ENCODE measurements around the gene RPL10A. TPM values are rescaled to one million over a fixed set of nuclear protein-coding genes. Genes with fewer than 3 reads are reported as not detected.

The RPL10A gene
- total RNA-seq, 1 experiment from 2014 or later: 1,082 TPM

DNA sequence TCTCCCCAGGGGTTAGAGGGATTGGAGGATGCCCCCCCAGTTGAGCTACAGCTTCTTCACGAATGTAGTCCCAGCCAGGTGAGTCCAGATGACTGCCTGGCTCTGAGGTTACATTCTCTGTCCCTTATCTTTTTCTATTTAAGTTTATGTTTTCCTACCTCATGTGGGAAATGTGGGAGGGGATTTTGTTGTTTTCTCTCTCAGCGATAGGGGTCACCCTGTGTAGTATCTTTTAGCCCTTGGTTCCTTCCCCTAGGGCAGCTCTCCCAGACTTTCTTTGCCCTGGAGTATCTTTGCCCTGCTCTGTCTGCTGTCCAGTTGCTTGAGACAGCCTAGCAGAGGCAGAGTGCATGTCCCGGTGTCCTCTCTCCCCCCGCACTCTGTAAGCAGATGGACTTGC lies 10.3 kb upstream of the RPL10A start:
- Histone ChIP-seq H3K9me3 (no peaks in the 10 kb centered on the region), H3K27me3 (replicated peaks; ENCODE audit: control insufficient read depth, insufficient read depth, low read length) (no peaks in the 10 kb centered on the region), H3K4me1 (0 out of 2 replicates have a peak, but pooled peaks cover 3% of the 10 kb centered on the region), H3K4me3 (ENCODE audit: low read depth, low read length) (no peak overlapping the region), H3K36me3 (ENCODE audit: control insufficient read depth, insufficient read depth, low read length) (peaks cover 1% of the 10 kb centered on the region; the same call in 1 of the 2 replicates)
- no peak overlapping the region for H3K27ac Mint-ChIP-seq (ENCODE audit: unreplicated experiment)
- no peak for DNase-seq
- TF ChIP-seq, protein P1, sequence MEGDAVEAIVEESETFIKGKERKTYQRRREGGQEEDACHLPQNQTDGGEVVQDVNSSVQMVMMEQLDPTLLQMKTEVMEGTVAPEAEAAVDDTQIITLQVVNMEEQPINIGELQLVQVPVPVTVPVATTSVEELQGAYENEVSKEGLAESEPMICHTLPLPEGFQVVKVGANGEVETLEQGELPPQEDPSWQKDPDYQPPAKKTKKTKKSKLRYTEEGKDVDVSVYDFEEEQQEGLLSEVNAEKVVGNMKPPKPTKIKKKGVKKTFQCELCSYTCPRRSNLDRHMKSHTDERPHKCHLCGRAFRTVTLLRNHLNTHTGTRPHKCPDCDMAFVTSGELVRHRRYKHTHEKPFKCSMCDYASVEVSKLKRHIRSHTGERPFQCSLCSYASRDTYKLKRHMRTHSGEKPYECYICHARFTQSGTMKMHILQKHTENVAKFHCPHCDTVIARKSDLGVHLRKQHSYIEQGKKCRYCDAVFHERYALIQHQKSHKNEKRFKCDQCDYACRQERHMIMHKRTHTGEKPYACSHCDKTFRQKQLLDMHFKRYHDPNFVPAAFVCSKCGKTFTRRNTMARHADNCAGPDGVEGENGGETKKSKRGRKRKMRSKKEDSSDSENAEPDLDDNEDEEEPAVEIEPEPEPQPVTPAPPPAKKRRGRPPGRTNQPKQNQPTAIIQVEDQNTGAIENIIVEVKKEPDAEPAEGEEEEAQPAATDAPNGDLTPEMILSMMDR (IDR thresholded peaks at IDR 0.05; ENCODE audit: insufficient read depth in 1 of 2, low read depth in 1 of 2, low read length in 1 of 2, severe bottlenecking in 1 of 2, unreplicated experiment in 1 of 2): no peak
- no peaks in the 10 kb centered on the region for H3K27me3 Mint-ChIP-seq (ENCODE audit: insufficient read depth, unreplicated experiment)
- ChIA-PET POLR2A (no interaction called here), CTCF (no interaction called here)
- no peaks in the 10 kb centered on the region for H3K9me3 Mint-ChIP-seq (ENCODE audit: unreplicated experiment)
- intact Hi-C loops (cut with micrococcal nuclease; ENCODE audit: unreplicated experiment): no loop called here
- peaks cover 26% of the 10 kb centered on the region for H3K36me3 Mint-ChIP-seq (ENCODE audit: insufficient read depth, unreplicated experiment)
- no peak overlapping the region for H3K4me3 Mint-ChIP-seq (ENCODE audit: unreplicated experiment)
- BruUV-seq (replicated peaks): no TSS peak
- no peaks in the 10 kb centered on the region for H3K4me1 Mint-ChIP-seq (ENCODE audit: low read depth, unreplicated experiment)

DNA sequence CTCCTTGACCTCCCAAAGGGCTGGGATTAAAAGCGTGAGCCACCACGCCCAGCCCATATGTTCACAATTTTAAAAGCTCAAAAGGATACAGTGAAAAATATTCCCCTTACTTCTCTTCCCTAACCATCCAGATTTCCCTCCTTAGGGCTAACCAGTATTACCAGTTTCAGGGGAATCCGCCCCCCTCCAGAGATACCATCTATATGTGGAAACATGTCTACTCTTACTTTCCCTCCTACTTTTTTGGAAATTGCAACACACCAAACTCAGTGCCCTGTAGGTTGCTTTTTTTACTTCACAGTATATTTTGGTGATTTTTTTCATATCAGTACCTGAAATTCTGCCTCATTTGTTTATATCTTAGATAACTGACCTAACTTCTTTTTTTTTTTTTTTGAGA lies 6.9 kb upstream of the RPL10A start:
- intact Hi-C loops (cut with micrococcal nuclease; ENCODE audit: unreplicated experiment): no loop called here
- H3K4me3 ChIP-seq (ENCODE audit: low read depth, low read length): no peak overlapping the region
- no peaks in the 10 kb centered on the region for H3K9me3 Mint-ChIP-seq (ENCODE audit: unreplicated experiment)
- TF ChIP-seq, protein P1 (IDR thresholded peaks at IDR 0.05; ENCODE audit: insufficient read depth in 1 of 2, low read depth in 1 of 2, low read length in 1 of 2, severe bottlenecking in 1 of 2, unreplicated experiment in 1 of 2): no peak
- DNase-seq: peak in 1 of 2 experiments; percentile 60
- H3K36me3 ChIP-seq (ENCODE audit: control insufficient read depth, insufficient read depth, low read length): peaks cover 1% of the 10 kb centered on the region; the same call in 1 of the 2 replicates
- H3K9me3 ChIP-seq: no peaks in the 10 kb centered on the region
- H3K4me3 Mint-ChIP-seq (ENCODE audit: unreplicated experiment): no peak overlapping the region
- H3K27me3 ChIP-seq (replicated peaks; ENCODE audit: control insufficient read depth, insufficient read depth, low read length): no peaks in the 10 kb centered on the region
- no peaks in the 10 kb centered on the region for H3K4me1 Mint-ChIP-seq (ENCODE audit: low read depth, unreplicated experiment)
- no peaks in the 10 kb centered on the region for H3K27me3 Mint-ChIP-seq (ENCODE audit: insufficient read depth, unreplicated experiment)
- no TSS peak for BruUV-seq (replicated peaks)
- 0 out of 2 replicates have a peak, but pooled peaks cover 3% of the 10 kb centered on the region for H3K4me1 ChIP-seq
- CTCF ChIA-PET: no interaction called here
- no peak overlapping the region for H3K27ac Mint-ChIP-seq (ENCODE audit: unreplicated experiment)
- POLR2A ChIA-PET: no interaction called here
- peaks cover 32% of the 10 kb centered on the region for H3K36me3 Mint-ChIP-seq (ENCODE audit: insufficient read depth, unreplicated experiment)

DNA sequence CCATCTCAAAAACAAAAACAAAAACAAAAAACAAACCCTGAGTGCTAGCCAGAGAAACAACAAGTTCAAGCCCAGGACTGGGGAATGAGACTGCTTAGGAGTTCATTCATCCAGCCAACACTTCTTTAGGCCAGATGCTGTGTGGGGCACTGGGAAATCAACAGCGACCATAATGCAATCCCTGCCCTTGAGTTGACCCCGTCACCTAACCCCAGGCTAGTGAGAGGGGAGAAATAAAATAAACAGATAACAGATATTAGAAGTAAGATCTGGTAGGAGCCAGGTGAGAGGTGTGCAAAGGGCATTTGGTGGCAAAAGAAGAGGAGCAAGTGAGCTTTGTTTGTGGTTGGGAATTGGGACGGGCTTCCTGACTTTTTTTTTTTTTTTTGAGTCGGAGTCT lies 4.9 kb upstream of the RPL10A start:
- H3K4me3 ChIP-seq (ENCODE audit: low read depth, low read length): no peak overlapping the region
- peaks cover 6% of the 10 kb centered on the region; the same call in 1 of the 2 replicates for H3K4me1 ChIP-seq
- ChIA-PET POLR2A (no interaction called here), CTCF (interaction anchor here (0.7 kb wide), 1 partner anchor 121 kb away, joined by 4 read pairs; the partner anchor contains the start of gene PPARD)
- Mint-ChIP-seq H3K4me1 (ENCODE audit: low read depth, unreplicated experiment) (peaks cover 7% of the 10 kb centered on the region), H3K9me3 (ENCODE audit: unreplicated experiment) (no peaks in the 10 kb centered on the region), H3K27ac (ENCODE audit: unreplicated experiment) (no peak overlapping the region), H3K4me3 (ENCODE audit: unreplicated experiment) (no peak overlapping the region), H3K36me3 (ENCODE audit: insufficient read depth, unreplicated experiment) (peaks cover 47% of the 10 kb centered on the region), H3K27me3 (ENCODE audit: insufficient read depth, unreplicated experiment) (no peaks in the 10 kb centered on the region)
- TF ChIP-seq, protein P1 (IDR thresholded peaks at IDR 0.05; ENCODE audit: insufficient read depth in 1 of 2, low read depth in 1 of 2, low read length in 1 of 2, severe bottlenecking in 1 of 2, unreplicated experiment in 1 of 2): no peak
- H3K36me3 ChIP-seq (ENCODE audit: control insufficient read depth, insufficient read depth, low read length): no peaks in the 10 kb centered on the region
- DNase-seq: no peak
- no peaks in the 10 kb centered on the region for H3K9me3 ChIP-seq
- intact Hi-C loops (cut with micrococcal nuclease; ENCODE audit: unreplicated experiment): no loop called here
- H3K27me3 ChIP-seq (replicated peaks; ENCODE audit: control insufficient read depth, insufficient read depth, low read length): no peaks in the 10 kb centered on the region
- no TSS peak for BruUV-seq (replicated peaks)

All from Caco-2 (cell line).